A673 (cell line): Measurements from ENCODE around the gene RASA3.

Source experiments
- EZH2 ChIP-seq: fragments of 200-600 bp; sonication (generic); IDR thresholded peaks from 2 replicates; pipeline ENCODE4 v1.6.1; 2017; ENCODE audit warnings: borderline replicate concordance, low read depth, mild to moderate bottlenecking, mixed read lengths, antibody characterized with exemption, low read length; ENCODE audit not compliant: poor library complexity, severe bottlenecking
- TF ChIP-seq, protein P1 (sequence below): fragments of 300-800, 200-600 bp; sonication (generic); conservative IDR thresholded peaks from 2 replicates; pipeline ENCODE4 v1.5.1; 2017; ENCODE audit warnings: low read depth, mild to moderate bottlenecking, antibody characterized with exemption, low read length, moderate library complexity, mixed read lengths

DNA sequence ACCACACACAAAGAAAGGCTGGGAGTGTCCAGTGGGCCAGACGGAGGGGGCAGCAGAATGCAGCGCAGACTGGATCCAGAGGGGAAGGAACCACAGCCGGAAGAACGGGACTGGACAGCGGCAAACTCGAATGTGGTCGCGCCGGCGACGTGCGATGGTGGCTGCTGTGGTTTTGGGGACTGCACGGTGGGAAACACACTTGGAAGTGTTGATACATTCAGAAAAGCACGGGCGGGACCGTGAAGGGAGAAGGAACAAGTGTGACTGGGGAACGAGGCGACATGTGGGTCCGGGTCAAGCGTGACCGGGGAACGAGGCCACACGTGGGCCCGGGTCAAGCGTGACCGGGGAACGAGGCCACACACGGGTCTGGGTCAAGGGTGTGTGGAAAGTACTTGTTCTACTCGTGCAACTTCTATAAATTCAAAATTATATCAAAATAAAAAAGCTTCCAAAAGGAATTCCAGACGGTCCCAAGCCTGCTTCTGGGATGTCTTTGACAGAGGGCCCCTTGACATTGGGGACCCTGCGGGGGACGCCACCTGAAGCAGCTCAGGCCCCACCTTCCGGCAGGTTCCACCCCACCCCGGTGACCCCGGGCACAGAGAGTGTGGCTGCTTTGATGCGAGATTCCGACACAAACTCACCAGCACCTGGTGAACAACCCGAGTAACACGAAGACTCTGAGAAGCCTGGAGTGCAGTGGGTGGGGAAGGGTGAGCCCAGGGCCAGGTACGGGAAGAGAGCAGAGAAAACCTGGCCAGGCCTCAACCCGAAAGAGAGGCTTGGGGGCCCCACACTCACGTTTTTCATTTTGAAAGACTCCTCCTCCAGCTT, 133.4 kb downstream of the RASA3 start:
- TF ChIP-seq, protein P1, sequence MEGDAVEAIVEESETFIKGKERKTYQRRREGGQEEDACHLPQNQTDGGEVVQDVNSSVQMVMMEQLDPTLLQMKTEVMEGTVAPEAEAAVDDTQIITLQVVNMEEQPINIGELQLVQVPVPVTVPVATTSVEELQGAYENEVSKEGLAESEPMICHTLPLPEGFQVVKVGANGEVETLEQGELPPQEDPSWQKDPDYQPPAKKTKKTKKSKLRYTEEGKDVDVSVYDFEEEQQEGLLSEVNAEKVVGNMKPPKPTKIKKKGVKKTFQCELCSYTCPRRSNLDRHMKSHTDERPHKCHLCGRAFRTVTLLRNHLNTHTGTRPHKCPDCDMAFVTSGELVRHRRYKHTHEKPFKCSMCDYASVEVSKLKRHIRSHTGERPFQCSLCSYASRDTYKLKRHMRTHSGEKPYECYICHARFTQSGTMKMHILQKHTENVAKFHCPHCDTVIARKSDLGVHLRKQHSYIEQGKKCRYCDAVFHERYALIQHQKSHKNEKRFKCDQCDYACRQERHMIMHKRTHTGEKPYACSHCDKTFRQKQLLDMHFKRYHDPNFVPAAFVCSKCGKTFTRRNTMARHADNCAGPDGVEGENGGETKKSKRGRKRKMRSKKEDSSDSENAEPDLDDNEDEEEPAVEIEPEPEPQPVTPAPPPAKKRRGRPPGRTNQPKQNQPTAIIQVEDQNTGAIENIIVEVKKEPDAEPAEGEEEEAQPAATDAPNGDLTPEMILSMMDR = no peak
- TF ChIP-seq EZH2 = no peak
